Skeletal muscle satellite cell (primary cell): ENCODE results near the gene VCPKMT. TPM values are rescaled to one million over a fixed set of nuclear protein-coding genes. Genes with fewer than 3 reads are reported as not detected.

ENCODE experiments used
- H3K27me3 ChIP-seq: 2 replicates; pipeline ENCODE4 v1.7.0; 2013; ENCODE audit warnings: low read length; ENCODE audit not compliant: control insufficient read depth, insufficient read depth
- H3K36me3 ChIP-seq: 2 replicates; pipeline ENCODE4 v1.7.0; 2013; ENCODE audit warnings: mild to moderate bottlenecking, control low read depth, low read length; ENCODE audit not compliant: insufficient read depth
- H3K4me1 ChIP-seq: 2 replicates; pipeline ENCODE4 v1.7.0; 2013; ENCODE audit warnings: low read length; ENCODE audit not compliant: control insufficient read depth, insufficient read depth
- H3K4me2 ChIP-seq: 2 replicates; pipeline ENCODE4 v1.7.0; 2013; ENCODE audit warnings: mild to moderate bottlenecking, low read length
- H3K4me3 ChIP-seq: 2 replicates; pipeline ENCODE4 v1.7.0; 2013; ENCODE audit warnings: low read length
- H3K9ac ChIP-seq: 2 replicates; pipeline ENCODE4 v1.7.0; 2013; ENCODE audit warnings: mild to moderate bottlenecking, low read depth, low read length, moderate library complexity
- H3K9me3 ChIP-seq: replicated peaks from 2 replicates; pipeline ENCODE4 v1.7.0; 2013; ENCODE audit warnings: mild to moderate bottlenecking, control low read depth, low read length
- total RNA-seq: library from RNA; depleted of rRNA; stranded (reverse); fragments of >200 nt; gene quantifications from 2 replicates; pipeline ENCODE4 v1.2.3, GENCODE V29; 2012; rRNA removed

The VCPKMT gene
- total RNA-seq: 4.6 and 5.6 TPM in 2 replicates

- peak within 1 kb of the TSS; percentile 85 for H3K4me2 ChIP-seq
- H3K9me3 ChIP-seq: no peaks in the 10 kb centered on the region
- H3K27me3 ChIP-seq: no peaks in the 10 kb centered on the region
- H3K9ac ChIP-seq: peak within 1 kb of the TSS; percentile 93
- H3K4me1 ChIP-seq: peaks cover 11% of the 10 kb centered on the region
- peaks cover 34% of the 10 kb centered on the region for H3K36me3 ChIP-seq
- H3K4me3 ChIP-seq: peak within 1 kb of the TSS; percentile 81
Measured at GRCh38 chr14:50116181-50116956, at the start of gene VCPKMT. Gene VCPKMT (minus strand): TSS chr14:50116572. CDS start chr14:50116552, 20 bp downstream.

- Histone ChIP-seq H3K9ac (no peak overlapping the region), H3K4me2 (no peak overlapping the region), H3K36me3 (peaks cover 34% of the 10 kb centered on the region), H3K9me3 (no peaks in the 10 kb centered on the region), H3K4me1 (no peaks in the 10 kb centered on the region), H3K4me3 (no peak overlapping the region), H3K27me3 (no peaks in the 10 kb centered on the region)
Measured at GRCh38 chr14:50156111-50156510, 39.7 kb upstream of the VCPKMT start.

GRCh38 chr14:50148799-50149198 is 32.4 kb upstream of the VCPKMT start:
- H3K4me2 ChIP-seq: no peak overlapping the region
- no peak overlapping the region for H3K4me3 ChIP-seq
- H3K36me3 ChIP-seq: peaks cover 19% of the 10 kb centered on the region
- H3K27me3 ChIP-seq: no peaks in the 10 kb centered on the region
- H3K9ac ChIP-seq: no peak overlapping the region
- no peaks in the 10 kb centered on the region for H3K4me1 ChIP-seq
- H3K9me3 ChIP-seq: no peaks in the 10 kb centered on the region

GRCh38 chr14:50139192-50139591 is 22.8 kb upstream of the VCPKMT start:
- H3K4me3 ChIP-seq: no peak overlapping the region
- no peak overlapping the region for H3K4me2 ChIP-seq
- no peaks in the 10 kb centered on the region for H3K9me3 ChIP-seq
- H3K27me3 ChIP-seq: no peaks in the 10 kb centered on the region
- no peaks in the 10 kb centered on the region for H3K36me3 ChIP-seq
- H3K9ac ChIP-seq: no peak overlapping the region
- no peaks in the 10 kb centered on the region for H3K4me1 ChIP-seq

GRCh38 chr14:50127802-50128201 is 11.4 kb upstream of the VCPKMT start:
- Histone ChIP-seq H3K4me3 (no peak overlapping the region), H3K27me3 (no peaks in the 10 kb centered on the region), H3K4me1 (no peaks in the 10 kb centered on the region), H3K36me3 (peaks cover 21% of the 10 kb centered on the region), H3K9ac (no peak overlapping the region), H3K9me3 (no peaks in the 10 kb centered on the region), H3K4me2 (no peak overlapping the region)

GRCh38 chr14:50123062-50123461 is 6.7 kb upstream of the VCPKMT start:
- Histone ChIP-seq H3K4me1 (no peaks in the 10 kb centered on the region), H3K36me3 (peaks cover 13% of the 10 kb centered on the region)

GRCh38 chr14:50122291-50122690 is 5.9 kb upstream of the VCPKMT start:
- H3K4me2 ChIP-seq: no peak overlapping the region
- no peak overlapping the region for H3K4me3 ChIP-seq
- no peaks in the 10 kb centered on the region for H3K27me3 ChIP-seq
- H3K9ac ChIP-seq: no peak overlapping the region
- no peaks in the 10 kb centered on the region for H3K4me1 ChIP-seq
- H3K36me3 ChIP-seq: peaks cover 13% of the 10 kb centered on the region
- no peaks in the 10 kb centered on the region for H3K9me3 ChIP-seq

More at GRCh38 chr14:50123062-50123461, 6.7 kb upstream of the VCPKMT start:
- Histone ChIP-seq H3K9me3 (no peaks in the 10 kb centered on the region), H3K4me2 (no peak overlapping the region), H3K4me3 (no peak overlapping the region), H3K27me3 (no peaks in the 10 kb centered on the region), H3K9ac (no peak overlapping the region)

- Histone ChIP-seq H3K4me3 (no peak overlapping the region), H3K4me2 (no peak overlapping the region), H3K9ac (no peak overlapping the region), H3K36me3 (peaks cover 13% of the 10 kb centered on the region), H3K9me3 (no peaks in the 10 kb centered on the region), H3K27me3 (no peaks in the 10 kb centered on the region), H3K4me1 (peaks cover 6% of the 10 kb centered on the region)
Measured at GRCh38 chr14:50121486-50121885, 5.1 kb upstream of the VCPKMT start.

- H3K9ac ChIP-seq: no peak overlapping the region
- H3K4me1 ChIP-seq: peaks cover 11% of the 10 kb centered on the region
- no peak overlapping the region for H3K4me2 ChIP-seq
- H3K9me3 ChIP-seq: no peaks in the 10 kb centered on the region
- H3K27me3 ChIP-seq: no peaks in the 10 kb centered on the region
- no peak overlapping the region for H3K4me3 ChIP-seq
- peaks cover 23% of the 10 kb centered on the region for H3K36me3 ChIP-seq
Measured at GRCh38 chr14:50117456-50117855, 1.1 kb upstream of the VCPKMT start.

GRCh38 chr14:50116966-50117365 is 594 bp upstream of the VCPKMT start:
- peak overlapping the region; percentile 85 for H3K4me2 ChIP-seq
- peak overlapping the region; percentile 93 for H3K9ac ChIP-seq
- H3K36me3 ChIP-seq: peaks cover 28% of the 10 kb centered on the region
- peaks cover 11% of the 10 kb centered on the region for H3K4me1 ChIP-seq
- H3K27me3 ChIP-seq: no peaks in the 10 kb centered on the region
- H3K9me3 ChIP-seq: no peaks in the 10 kb centered on the region
- H3K4me3 ChIP-seq: peak overlapping the region; percentile 81

- H3K9me3 ChIP-seq: no peaks in the 10 kb centered on the region
- H3K4me2 ChIP-seq: no peak overlapping the region
- H3K4me3 ChIP-seq: no peak overlapping the region
- H3K4me1 ChIP-seq: peaks cover 11% of the 10 kb centered on the region
- no peaks in the 10 kb centered on the region for H3K27me3 ChIP-seq
- no peak overlapping the region for H3K9ac ChIP-seq
- peaks cover 62% of the 10 kb centered on the region for H3K36me3 ChIP-seq
Measured at GRCh38 chr14:50113381-50114035, 2.9 kb downstream of the VCPKMT start.
